SW480 (cell line): ENCODE data around the gene HMOX1.

Experiments used
- DNase-seq: peaks from one replicate; pipeline ENCODE4 v3.0.0-alpha.2; 2016; ENCODE audit warnings: low spot score

Gene HMOX1

DNA sequence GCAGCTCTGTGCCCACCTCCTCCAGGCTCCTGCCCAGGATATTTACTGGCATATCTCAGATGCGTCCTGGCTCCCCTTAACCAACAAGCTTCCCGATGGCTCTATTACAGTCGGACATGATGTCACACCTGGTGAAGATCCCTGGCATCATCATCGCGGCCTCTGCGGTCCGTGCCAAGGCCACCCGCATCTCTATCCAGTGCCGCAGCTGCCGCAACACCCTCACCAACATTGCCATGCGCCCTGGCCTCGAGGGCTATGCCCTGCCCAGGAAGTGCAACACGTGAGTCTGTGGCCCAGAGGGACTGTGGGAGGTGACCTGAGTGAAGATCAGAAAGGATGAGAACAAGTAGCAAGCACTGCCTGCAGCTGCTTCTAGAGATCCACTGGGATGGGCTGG is 25.5 kb downstream of the HMOX1 start:
- DNase-seq = no peak

DNA sequence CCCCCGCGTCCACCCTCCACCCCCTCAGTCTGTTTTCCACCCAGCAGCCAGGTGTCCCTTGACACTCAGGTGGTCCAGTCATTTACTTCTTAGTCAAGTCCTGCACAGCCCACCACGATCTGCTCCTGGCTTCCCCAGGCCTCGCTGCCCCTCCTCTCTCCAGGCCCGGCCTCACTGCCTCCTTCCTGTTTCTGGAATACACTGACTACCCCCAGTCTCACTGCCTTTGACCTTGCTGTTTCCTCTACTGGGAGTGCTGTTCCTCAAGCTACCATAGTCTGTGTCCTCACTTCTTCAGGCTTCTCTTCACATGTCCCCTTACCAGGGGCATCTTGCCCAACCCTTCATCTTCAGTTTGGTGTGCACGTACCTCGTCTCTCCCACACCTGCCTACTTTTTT is 26.5 kb downstream of the HMOX1 start:
- no peak for DNase-seq

- DNase-seq = no peak
These were observed 29.1 kb downstream of the HMOX1 start for GRCh38 chr22:35409783-35410662.

DNA sequence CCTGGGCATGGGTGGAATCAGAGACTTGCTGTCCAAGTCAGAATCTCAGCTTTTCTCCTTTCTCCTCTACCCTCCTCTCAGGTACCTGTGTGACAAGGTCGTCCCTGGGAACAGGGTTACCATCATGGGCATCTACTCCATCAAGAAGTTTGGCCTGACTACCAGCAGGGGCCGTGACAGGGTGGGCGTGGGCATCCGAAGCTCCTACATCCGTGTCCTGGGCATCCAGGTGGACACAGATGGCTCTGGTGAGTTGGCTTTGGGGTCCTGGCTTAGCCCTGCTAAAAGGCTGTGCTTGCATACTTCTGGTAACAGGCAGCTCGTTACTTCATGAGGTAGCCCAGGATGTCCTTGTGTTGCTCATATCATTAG is 29.8 kb downstream of the HMOX1 start:
- no peak for DNase-seq

DNA sequence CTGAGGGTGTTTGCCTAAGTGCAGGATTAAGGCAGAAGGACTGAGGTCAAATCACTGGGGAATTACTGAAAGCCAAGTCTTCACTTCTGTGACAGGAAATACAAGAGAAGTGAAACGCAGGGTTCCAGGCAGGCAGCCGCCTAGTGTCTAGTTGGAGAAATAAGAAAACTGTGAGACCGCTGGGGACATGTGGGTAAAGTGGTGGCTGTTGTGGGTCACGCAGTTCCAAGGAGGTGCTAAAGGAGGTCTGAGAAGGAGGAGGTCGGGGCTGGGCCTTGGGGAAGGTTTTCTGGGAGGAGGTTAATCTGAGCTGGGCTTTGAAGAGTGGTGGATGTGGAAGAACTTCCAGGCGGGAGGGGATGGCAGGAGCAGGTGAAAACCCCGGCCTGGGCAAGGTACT is 30.2 kb downstream of the HMOX1 start:
- DNase-seq = no peak

DNA sequence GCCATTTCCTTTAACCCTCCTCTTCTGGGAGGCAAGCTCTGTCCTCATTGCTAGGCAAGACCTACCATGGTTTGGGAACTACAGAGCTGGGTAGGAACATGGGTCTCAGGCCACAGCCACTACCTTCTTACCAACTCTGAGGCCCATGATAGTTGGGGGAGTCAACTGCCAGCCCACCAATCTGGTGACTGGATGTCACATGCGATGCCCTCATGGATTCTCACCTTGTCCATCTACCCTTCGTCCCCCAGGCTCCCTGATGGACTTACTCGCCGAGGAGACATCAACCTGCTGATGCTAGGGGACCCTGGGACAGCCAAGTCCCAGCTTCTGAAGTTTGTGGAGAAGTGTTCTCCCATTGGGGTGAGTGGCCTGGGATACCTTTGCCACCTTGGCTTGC is 32.7 kb downstream of the HMOX1 start:
- DNase-seq = no peak

DNA sequence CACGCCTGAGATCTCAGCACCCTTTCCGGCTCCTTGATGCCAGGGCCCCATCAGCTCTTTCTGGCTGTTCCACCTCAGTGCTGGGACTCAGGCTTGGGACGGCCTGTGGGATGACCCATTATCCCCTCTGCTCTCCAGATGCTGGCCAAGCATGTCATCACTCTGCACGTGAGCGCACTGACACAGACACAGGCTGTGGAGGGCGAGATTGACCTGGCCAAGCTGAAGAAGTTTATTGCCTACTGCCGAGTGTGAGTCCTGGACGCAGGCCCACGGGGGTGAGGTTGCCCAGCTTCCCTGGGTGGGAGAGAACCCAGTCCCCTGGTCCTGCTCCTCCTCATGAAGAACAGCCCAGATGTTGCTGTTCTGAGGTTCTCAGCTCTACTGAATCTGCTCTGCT is 36.7 kb downstream of the HMOX1 start:
- no peak for DNase-seq

GRCh38 chr22:35418088-35418487 is 37.2 kb downstream of the HMOX1 start:
- DNase-seq = no peak

DNA sequence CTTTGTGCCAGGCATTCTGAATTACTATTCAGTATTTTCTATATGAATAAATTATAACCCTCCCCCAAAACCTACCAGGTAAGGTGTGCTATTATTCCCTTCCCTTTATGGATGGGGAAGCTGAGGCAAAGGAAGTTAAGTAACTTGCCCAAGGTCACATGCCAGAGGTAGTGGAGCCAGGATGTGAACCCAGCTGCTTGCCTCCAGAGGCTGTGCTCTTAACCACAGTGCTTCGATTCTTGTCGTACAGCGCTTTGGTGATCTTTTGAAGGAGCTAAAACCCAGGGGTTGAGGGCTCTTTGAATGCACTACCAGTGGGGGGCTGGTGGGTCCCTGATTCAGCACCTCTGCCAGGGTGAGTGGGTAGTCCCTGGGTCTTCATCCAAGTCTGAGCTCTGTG is 37.8 kb downstream of the HMOX1 start:
- no peak for DNase-seq

DNA sequence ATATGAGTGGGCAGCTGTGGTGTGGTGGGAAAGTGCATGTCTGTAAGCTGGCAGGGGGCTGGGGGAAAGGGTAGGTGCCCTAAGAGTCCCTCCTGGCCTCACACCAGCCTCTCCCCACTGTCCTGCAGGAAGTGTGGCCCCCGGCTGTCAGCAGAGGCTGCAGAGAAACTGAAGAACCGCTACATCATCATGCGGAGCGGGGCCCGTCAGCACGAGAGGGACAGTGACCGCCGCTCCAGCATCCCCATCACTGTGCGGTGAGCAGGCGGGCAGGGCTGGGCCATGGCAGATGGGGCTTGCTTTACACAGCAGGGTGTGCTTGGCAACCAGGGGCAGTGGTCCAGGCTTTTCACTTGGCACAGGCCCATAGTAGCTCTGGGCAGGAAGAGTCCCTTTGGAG is 38.9 kb downstream of the HMOX1 start:
- no peak for DNase-seq

DNA sequence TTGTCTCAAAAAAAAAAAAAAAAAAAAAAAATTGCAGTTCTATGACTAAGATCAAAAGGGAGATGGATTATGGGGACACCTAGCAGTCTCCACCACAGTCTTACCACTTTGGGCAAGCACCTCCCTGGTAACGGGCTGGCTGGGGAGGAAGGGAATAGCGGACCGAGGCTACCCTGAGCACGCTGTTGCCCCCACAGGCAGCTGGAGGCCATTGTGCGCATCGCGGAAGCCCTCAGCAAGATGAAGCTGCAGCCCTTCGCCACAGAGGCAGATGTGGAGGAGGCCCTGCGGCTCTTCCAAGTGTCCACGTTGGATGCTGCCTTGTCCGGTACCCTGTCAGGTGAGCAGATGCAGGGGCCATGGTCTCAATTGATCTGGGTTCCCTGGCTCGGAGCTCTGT is 40.2 kb downstream of the HMOX1 start:
- no peak for DNase-seq

DNA sequence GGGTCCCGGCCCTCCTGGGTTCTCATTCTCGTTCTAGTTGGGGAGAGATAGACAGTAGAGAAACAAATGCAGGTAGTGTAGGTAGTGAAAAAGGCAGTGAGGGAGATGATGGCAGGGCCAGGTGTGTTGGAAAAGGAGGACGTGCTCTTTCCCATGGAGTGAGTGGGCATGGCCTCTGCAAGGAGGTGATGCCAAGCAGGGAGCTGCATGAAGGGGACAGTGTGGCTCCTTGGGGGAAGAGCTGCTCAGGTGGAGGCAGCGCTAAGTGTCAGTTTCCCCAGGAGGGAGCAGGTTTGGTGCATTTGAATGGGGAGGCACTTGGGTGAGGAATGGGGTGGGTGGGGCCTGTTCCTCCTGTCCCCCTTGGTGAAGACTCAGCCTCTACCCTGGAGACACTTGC is 41.2 kb downstream of the HMOX1 start:
- no peak for DNase-seq

- no peak for DNase-seq
These were observed 42.0 kb downstream of the HMOX1 start for GRCh38 chr22:35422936-35423335.

GRCh38 chr22:35424081-35424480 is 43.2 kb downstream of the HMOX1 start:
- no peak for DNase-seq

- DNase-seq = no peak
These were observed 43.9 kb downstream of the HMOX1 start for GRCh38 chr22:35424761-35425160.

- DNase-seq = no peak
These were observed 44.6 kb downstream of the HMOX1 start for GRCh38 chr22:35425546-35425945.

- DNase-seq = peak; percentile 85
These were observed 45.3 kb downstream of the HMOX1 start for GRCh38 chr22:35425971-35426800.

- no peak for DNase-seq
These were observed 45.9 kb downstream of the HMOX1 start for GRCh38 chr22:35426801-35427140.

DNA sequence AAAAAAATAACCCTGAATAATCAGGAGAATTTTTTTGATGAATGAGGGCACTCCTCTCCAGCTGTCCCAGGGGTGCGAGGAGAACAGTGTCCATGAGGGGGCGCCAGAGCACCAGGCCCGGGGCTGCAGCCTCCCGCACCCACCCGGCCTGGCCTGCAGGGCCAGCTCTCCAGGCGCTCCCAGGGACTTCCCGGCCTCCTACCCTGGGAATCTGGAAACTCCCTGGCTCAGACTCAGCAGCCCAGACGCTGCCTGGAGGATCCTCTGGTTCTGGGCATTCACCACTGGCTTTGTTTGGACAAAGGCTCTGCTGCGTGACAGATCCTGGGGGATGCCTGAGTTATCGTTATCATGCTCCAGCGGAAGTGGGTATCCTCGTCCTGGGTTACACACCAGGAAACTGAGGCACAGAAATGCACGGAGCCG is 50.0 kb downstream of the HMOX1 start:
- peak; percentile 39 for DNase-seq

- DNase-seq = no peak
These were observed 50.8 kb downstream of the HMOX1 start for GRCh38 chr22:35431483-35432227.

- DNase-seq = no peak
These were observed 51.5 kb downstream of the HMOX1 start for GRCh38 chr22:35432228-35432905.

GRCh38 chr22:35434061-35434710 is 53.3 kb downstream of the HMOX1 start:
- no peak for DNase-seq
